Activated CD4-positive, alpha-beta T cell treated with anti-CD3 and anti-CD28 coated beads for 1 hour (primary cell): Measurements from ENCODE around the gene ZNF280D.

Experiments used
- DNase-seq: peaks from one replicate; pipeline ENCODE4 v3.0.0-alpha.2; 2020

The ZNF280D gene

GRCh38 chr15:56628893-56629532 is 104.3 kb downstream of the ZNF280D start:
- DNase-seq, result no peak

- DNase-seq, result no peak
Measured at GRCh38 chr15:56619887-56620286, 113.4 kb downstream of the ZNF280D start.

GRCh38 chr15:56617628-56618027 is 115.7 kb downstream of the ZNF280D start:
- DNase-seq, result no peak

- no peak for DNase-seq
Measured at GRCh38 chr15:56616551-56616950, 116.8 kb downstream of the ZNF280D start.

- no peak for DNase-seq
Measured at GRCh38 chr15:56613811-56614210, 119.5 kb downstream of the ZNF280D start.

GRCh38 chr15:56608993-56609392 is 124.3 kb downstream of the ZNF280D start:
- DNase-seq, result no peak

- no peak for DNase-seq
Measured at GRCh38 chr15:56608140-56608778, 125.0 kb downstream of the ZNF280D start.

- DNase-seq, result no peak
Measured at GRCh38 chr15:56602253-56602652, 131.1 kb downstream of the ZNF280D start.

- no peak for DNase-seq
Measured at GRCh38 chr15:56600380-56600779, 132.9 kb downstream of the ZNF280D start.

GRCh38 chr15:56598991-56599390 is 134.3 kb downstream of the ZNF280D start:
- DNase-seq, result no peak

- DNase-seq, result no peak
Measured at GRCh38 chr15:56587686-56588085, 145.6 kb downstream of the ZNF280D start.

- DNase-seq, result no peak
Measured at GRCh38 chr15:56586206-56586605, 147.1 kb downstream of the ZNF280D start.

GRCh38 chr15:56582785-56583184 is 150.5 kb downstream of the ZNF280D start:
- no peak for DNase-seq
